ENCODE data around the gene MAMLD1. TPM values are rescaled to one million over a fixed set of nuclear protein-coding genes. Genes with fewer than 3 reads are reported as not detected.

MAMLD1 gene
- total and polyA plus RNA-seq, 4 donors: 1.8 to 8.5 (median 7.7) TPM

DNA sequence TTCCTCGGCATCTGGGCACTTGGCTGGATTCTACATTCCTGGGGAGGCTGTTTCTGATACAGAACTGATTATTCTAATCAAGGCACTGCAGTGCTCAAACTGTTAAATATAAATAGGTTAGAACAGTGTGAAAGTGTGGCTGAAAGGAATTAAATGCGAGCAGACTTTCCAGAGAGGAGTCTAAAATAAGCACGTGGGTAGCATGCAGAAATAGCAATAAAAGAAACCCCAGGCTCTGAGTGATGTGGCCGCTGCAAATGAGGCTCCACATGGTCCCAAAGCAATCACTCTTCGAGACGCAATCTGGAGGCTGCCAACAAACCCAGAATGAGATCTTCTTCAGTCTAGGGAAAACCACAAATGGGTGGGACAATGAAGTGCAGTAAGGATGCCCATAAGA is 174.7 kb downstream of the MAMLD1 start:
- no peaks in the 10 kb centered on the region for H3K9me3 ChIP-seq (ENCODE audit: control insufficient read depth, low read length)
- intact Hi-C loops (cut with DNase I): no loop called here

DNA sequence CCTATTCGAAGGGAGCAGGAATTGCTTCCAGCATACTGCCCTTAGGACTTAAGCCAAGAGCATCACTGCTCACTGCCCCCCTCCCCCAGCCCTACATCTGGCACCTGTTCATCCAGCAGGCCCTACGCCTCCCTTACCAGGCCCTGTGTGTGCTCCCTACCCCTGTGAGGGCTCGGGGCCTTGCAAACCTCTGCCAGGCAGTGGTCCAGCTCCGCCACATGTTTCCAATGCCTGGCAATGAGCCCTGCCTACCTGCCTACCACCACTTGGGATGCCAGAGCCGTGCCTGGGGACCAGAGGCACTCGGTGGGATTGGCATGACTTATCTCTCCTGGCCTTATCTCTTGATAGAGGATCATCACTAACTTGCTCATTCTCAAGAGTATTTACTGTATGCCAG is 177.8 kb downstream of the MAMLD1 start:
- intact Hi-C loops (cut with DNase I): no loop called here
- no peak for DNase-seq
- H3K4me1 ChIP-seq (ENCODE audit: control insufficient read depth in 1 of 2, insufficient read depth in 2 of 2, low read length in 2 of 2): no peaks in the 10 kb centered on the region
- H3K27me3 ChIP-seq (ENCODE audit: control insufficient read depth in 1 of 2, insufficient read depth in 2 of 2, low read length in 1 of 2): no peaks in the 10 kb centered on the region
- H3K4me3 ChIP-seq (ENCODE audit: low read length in 2 of 2): no peak overlapping the region
- WGBS, 2 donors: 60 to 71% methylated on average over 6 of the region's 6 CpGs
- no peak for ATAC-seq (ENCODE audit: low FRiP score)
- H3K27ac ChIP-seq (ENCODE audit: low read depth in 1 of 2, low read length in 2 of 2): no peak overlapping the region
- no peaks in the 10 kb centered on the region for H3K9me3 ChIP-seq (ENCODE audit: control insufficient read depth, low read length)
- H3K36me3 ChIP-seq (ENCODE audit: control insufficient read depth in 1 of 2, insufficient read depth in 2 of 2, low read length in 1 of 2): no peaks in the 10 kb centered on the region

More for the DNA sequence above, 174.7 kb downstream of the MAMLD1 start:
- Histone ChIP-seq H3K36me3 (ENCODE audit: control insufficient read depth in 1 of 2, insufficient read depth in 2 of 2, low read length in 1 of 2) (no peaks in the 10 kb centered on the region), H3K27ac (ENCODE audit: low read depth in 1 of 2, low read length in 2 of 2) (no peak overlapping the region), H3K27me3 (ENCODE audit: control insufficient read depth in 1 of 2, insufficient read depth in 2 of 2, low read length in 1 of 2) (no peaks in the 10 kb centered on the region), H3K4me1 (ENCODE audit: control insufficient read depth in 1 of 2, insufficient read depth in 2 of 2, low read length in 2 of 2) (no peaks in the 10 kb centered on the region), H3K4me3 (ENCODE audit: low read length in 2 of 2) (no peak overlapping the region)
- DNase-seq (no peak), ATAC-seq (ENCODE audit: low FRiP score) (no peak)
- 14 to 31% methylated on average over 6 of the region's 6 CpGs for WGBS, 2 donors

DNA sequence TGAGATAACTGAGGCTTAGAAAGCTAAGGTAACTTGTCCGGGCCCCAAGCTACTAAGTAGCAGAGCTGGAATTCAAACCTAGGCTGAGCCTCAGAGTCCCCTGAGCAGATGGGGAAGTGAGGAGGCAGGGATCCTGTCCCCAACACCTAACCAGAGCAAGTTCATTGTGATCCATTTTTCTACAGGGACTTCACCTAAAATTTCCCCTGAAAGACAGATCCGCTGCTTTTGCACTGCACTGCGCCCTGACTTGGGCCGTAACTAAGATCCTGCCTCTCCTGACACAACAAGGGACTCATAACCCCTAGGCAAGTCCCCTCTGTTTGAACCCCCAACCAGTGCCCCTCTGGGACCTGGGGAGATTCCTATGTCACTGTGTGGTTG is 179.7 kb downstream of the MAMLD1 start:
- Histone ChIP-seq H3K9me3 (ENCODE audit: control insufficient read depth, low read length) (no peaks in the 10 kb centered on the region), H3K4me1 (ENCODE audit: control insufficient read depth in 1 of 2, insufficient read depth in 2 of 2, low read length in 2 of 2) (no peaks in the 10 kb centered on the region), H3K36me3 (ENCODE audit: control insufficient read depth in 1 of 2, insufficient read depth in 2 of 2, low read length in 1 of 2) (no peaks in the 10 kb centered on the region), H3K27ac (ENCODE audit: low read depth in 1 of 2, low read length in 2 of 2) (no peak overlapping the region), H3K4me3 (ENCODE audit: low read length in 2 of 2) (no peak overlapping the region), H3K27me3 (ENCODE audit: control insufficient read depth in 1 of 2, insufficient read depth in 2 of 2, low read length in 1 of 2) (no peaks in the 10 kb centered on the region)
- no peak for ATAC-seq (ENCODE audit: low FRiP score)
- WGBS, 2 donors: 92 to 99% methylated on average over 4 of the region's 4 CpGs
- DNase-seq: no peak
- intact Hi-C loops (cut with DNase I): no loop called here

DNA sequence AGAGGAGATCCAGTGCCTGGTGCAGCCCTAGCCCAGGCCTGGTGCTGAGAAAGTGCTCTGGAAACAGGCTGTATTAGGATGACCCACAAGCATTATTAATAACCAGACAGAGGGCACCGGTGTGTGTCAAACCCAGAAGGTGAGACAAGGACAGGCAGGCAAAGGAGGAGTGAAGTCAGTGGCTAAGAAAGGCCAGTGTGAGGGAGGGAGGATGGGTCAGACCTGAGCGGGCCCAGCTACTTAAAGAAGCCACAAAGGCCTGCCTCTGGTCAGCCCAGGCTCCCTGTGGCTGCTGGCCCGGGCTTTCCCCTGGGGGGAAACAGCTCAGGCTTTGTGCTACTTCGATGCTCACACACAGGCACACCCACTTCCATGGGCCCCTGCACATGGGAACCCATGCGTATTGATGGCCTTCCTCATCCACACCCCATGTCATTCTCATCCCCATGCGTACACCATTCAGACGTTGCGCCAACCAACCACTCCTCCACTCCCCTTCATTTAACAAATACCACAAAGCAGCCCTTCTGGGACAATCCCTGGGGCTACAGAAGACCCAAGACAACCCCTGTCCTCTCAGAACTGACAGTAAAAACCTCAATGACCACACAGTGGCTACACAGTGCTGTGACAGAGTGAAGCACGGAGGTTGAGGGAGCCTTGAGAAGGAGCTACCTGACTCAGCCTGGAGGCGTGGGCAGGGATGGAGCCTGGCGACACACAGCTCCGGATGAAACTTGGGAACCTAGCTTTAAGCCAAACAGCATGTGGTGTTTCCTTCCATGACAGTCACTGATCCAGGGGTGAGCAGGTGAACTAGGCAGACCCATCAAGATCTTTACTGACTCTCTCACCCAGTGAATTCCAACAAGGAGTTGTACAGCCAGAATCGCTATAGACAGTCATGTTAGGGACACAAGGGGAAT is 180.4 kb downstream of the MAMLD1 start:
- H3K9me3 ChIP-seq (ENCODE audit: control insufficient read depth, low read length): no peaks in the 10 kb centered on the region
- intact Hi-C loops (cut with DNase I): no loop called here
- no peak overlapping the region for H3K4me3 ChIP-seq (ENCODE audit: low read length in 2 of 2)
- WGBS, 2 donors: 83 to 90% methylated on average over 13 of the region's 13 CpGs
- no peak for ATAC-seq (ENCODE audit: low FRiP score)
- no peaks in the 10 kb centered on the region for H3K27me3 ChIP-seq (ENCODE audit: control insufficient read depth in 1 of 2, insufficient read depth in 2 of 2, low read length in 1 of 2)
- no peak overlapping the region for H3K27ac ChIP-seq (ENCODE audit: low read depth in 1 of 2, low read length in 2 of 2)
- H3K4me1 ChIP-seq (ENCODE audit: control insufficient read depth in 1 of 2, insufficient read depth in 2 of 2, low read length in 2 of 2): no peaks in the 10 kb centered on the region
- H3K36me3 ChIP-seq (ENCODE audit: control insufficient read depth in 1 of 2, insufficient read depth in 2 of 2, low read length in 1 of 2): no peaks in the 10 kb centered on the region
- no peak for DNase-seq

DNA sequence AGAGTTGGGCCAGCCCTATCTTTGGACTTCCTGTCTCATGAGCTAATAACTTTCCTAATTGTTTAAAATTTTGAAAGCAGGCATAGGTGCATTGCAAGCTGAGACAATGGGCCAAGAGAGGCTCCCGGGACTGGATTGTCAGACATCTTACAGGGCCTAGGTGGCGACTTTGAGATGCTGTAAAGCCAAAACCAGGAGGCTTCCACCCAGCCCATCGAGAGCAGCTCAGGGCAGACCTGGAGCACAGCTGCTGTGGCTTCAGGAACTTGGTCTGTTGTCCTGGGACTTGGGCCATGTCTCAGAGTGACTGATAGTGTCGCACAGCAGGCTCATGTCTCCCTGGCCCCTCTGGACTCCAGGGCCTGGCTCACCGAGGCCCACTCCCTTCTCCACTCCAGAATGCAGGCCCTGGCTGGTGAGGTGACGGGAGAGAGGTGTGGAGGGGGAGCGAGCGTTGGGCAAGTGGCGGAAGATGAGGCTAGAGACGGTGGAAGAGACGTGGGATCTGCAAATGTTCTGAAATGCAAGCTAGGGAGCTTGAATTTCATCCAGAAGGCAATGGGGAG is 181.2 kb downstream of the MAMLD1 start:
- H3K4me1 ChIP-seq (ENCODE audit: control insufficient read depth in 1 of 2, insufficient read depth in 2 of 2, low read length in 2 of 2): no peaks in the 10 kb centered on the region
- no peaks in the 10 kb centered on the region for H3K36me3 ChIP-seq (ENCODE audit: control insufficient read depth in 1 of 2, insufficient read depth in 2 of 2, low read length in 1 of 2)
- H3K4me3 ChIP-seq (ENCODE audit: low read length in 2 of 2): no peak overlapping the region
- no peaks in the 10 kb centered on the region for H3K27me3 ChIP-seq (ENCODE audit: control insufficient read depth in 1 of 2, insufficient read depth in 2 of 2, low read length in 1 of 2)
- H3K9me3 ChIP-seq (ENCODE audit: control insufficient read depth, low read length): no peaks in the 10 kb centered on the region
- intact Hi-C loops (cut with DNase I): no loop called here
- no peak overlapping the region for H3K27ac ChIP-seq (ENCODE audit: low read depth in 1 of 2, low read length in 2 of 2)
- WGBS, 2 donors: 43 to 48% methylated on average over 11 of the region's 11 CpGs
- ATAC-seq (ENCODE audit: low FRiP score) (no peak), DNase-seq (no peak)

DNA sequence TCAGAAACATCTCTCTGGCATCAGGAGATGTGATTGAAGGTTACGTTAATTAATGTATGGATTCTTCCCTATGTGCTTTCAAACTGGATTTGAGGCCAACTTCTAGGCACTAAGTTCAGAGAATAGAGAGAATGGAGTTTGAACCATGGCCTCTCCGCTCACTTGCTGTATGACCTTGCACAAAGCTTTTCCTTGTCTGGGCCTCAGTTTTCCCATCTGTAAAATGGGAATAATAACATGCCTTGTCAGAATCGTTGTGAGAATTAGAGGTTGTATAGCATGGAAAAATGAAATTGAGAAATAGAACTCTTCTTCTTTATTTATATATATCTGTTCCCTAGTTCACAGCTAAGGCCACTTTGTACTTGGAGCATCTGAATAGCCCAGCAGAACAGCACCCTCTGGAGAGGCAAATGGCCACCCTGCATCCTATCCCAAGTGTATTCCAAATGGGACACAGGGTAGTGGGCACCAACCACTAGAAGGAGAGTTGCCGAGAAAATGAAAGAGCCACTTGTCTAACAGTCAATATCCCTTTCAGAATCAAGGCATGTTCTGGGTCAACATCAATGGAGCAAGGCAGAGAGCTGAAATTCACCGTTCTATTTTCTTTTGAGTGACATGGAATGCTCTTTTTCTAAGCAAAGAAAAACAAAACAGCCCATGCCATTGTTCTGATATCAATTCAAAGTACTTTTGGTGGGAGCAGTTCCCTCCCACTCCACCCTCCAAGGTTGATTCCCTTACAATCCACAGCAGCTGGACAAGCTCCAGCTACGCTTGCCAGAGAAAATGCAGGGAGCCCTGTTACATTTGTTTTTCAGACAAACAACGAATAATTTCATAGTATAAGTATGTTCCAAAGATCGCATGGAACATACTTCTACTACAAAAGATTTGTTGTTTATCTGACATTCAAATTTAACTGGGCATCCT is 182.0 kb downstream of the MAMLD1 start:
- H3K36me3 ChIP-seq (ENCODE audit: control insufficient read depth in 1 of 2, insufficient read depth in 2 of 2, low read length in 1 of 2): no peaks in the 10 kb centered on the region
- no peak overlapping the region for H3K27ac ChIP-seq (ENCODE audit: low read depth in 1 of 2, low read length in 2 of 2)
- H3K27me3 ChIP-seq (ENCODE audit: control insufficient read depth in 1 of 2, insufficient read depth in 2 of 2, low read length in 1 of 2): no peaks in the 10 kb centered on the region
- H3K4me3 ChIP-seq (ENCODE audit: low read length in 2 of 2): no peak overlapping the region
- no peaks in the 10 kb centered on the region for H3K4me1 ChIP-seq (ENCODE audit: control insufficient read depth in 1 of 2, insufficient read depth in 2 of 2, low read length in 2 of 2)
- no peaks in the 10 kb centered on the region for H3K9me3 ChIP-seq (ENCODE audit: control insufficient read depth, low read length)
- intact Hi-C loops (cut with DNase I): no loop called here
- DNase-seq (no peak), ATAC-seq (ENCODE audit: low FRiP score) (no peak)
- WGBS, 2 donors: 53 to 56% methylated on average over 8 of the region's 8 CpGs

DNA sequence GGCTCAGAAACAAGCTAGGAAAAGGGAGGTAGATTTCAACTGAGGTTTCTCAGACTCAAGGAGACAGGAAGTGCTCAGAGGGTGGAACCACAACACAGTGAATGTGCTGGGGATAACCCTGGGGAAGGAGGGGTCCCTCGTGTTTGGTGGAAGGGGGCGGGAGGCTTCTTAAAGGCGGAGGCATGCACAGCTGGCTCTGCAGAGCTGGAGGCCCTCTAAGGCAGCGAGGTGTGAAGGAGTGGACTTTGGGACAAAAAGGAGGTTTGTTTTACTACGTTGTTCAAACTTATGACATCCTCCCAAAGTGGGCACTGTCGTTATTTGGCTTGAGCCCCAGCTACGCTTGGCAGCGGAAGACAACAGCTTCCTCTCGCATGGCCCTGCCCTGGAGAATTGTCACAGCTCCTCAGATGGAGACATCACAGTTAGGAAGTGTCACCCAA is 183.6 kb downstream of the MAMLD1 start:
- no peak for DNase-seq
- no peaks in the 10 kb centered on the region for H3K4me1 ChIP-seq (ENCODE audit: control insufficient read depth in 1 of 2, insufficient read depth in 2 of 2, low read length in 2 of 2)
- intact Hi-C loops (cut with DNase I): no loop called here
- H3K36me3 ChIP-seq (ENCODE audit: control insufficient read depth in 1 of 2, insufficient read depth in 2 of 2, low read length in 1 of 2): no peaks in the 10 kb centered on the region
- H3K9me3 ChIP-seq (ENCODE audit: control insufficient read depth, low read length): no peaks in the 10 kb centered on the region
- H3K27me3 ChIP-seq (ENCODE audit: control insufficient read depth in 1 of 2, insufficient read depth in 2 of 2, low read length in 1 of 2): no peaks in the 10 kb centered on the region
- 38 to 48% methylated on average over 9 of the region's 9 CpGs for WGBS, 2 donors
- H3K27ac ChIP-seq (ENCODE audit: low read depth in 1 of 2, low read length in 2 of 2): peak overlapping the region in 1 of 2 donors; percentile 62
- no peak for ATAC-seq (ENCODE audit: low FRiP score)
- H3K4me3 ChIP-seq (ENCODE audit: low read length in 2 of 2): no peak overlapping the region

DNA sequence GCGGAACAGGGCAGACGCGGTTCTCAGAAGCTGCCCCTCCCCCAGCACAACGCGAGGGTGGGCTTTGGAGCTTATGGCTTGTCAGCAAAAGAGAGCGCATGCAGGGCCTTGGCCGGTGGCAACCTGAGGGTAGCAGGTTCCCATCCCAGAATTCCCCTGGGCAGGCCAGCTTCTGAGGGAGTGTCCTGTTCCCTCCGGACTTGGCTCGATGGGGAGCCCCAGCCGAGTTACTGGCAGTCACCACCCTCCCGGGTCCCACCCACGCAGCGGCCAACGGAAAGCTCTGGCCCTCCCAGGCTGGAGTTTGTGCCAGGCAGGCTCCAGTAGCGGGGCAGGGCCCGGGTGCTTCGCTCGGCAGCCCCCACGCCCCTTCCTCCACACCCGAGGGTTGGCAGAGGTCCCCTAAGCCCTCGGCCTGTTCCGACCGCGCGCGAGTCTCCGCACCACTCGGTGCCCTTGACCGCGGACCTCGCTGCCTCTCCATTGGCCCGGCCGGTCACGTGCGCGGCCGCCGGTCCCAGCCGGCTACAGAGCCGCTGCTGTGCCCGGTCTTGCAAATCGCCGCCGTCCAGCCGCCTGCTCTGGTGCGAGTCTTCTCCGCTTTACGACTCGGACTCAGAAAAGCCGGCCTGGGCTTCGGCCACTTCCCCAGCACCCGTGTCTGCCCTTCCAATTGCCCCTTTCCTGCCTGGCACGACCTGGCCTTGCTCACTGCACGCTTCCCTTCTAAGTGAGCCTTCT is 184.4 kb downstream of the MAMLD1 start:
- Histone ChIP-seq H3K27ac (ENCODE audit: low read depth in 1 of 2, low read length in 2 of 2) (peak overlapping the region in 1 of 2 donors; percentile 94), H3K36me3 (ENCODE audit: control insufficient read depth in 1 of 2, insufficient read depth in 2 of 2, low read length in 1 of 2) (no peaks in the 10 kb centered on the region), H3K4me3 (ENCODE audit: low read length in 2 of 2) (no peak overlapping the region), H3K9me3 (ENCODE audit: control insufficient read depth, low read length) (no peaks in the 10 kb centered on the region), H3K4me1 (ENCODE audit: control insufficient read depth in 1 of 2, insufficient read depth in 2 of 2, low read length in 2 of 2) (no peaks in the 10 kb centered on the region), H3K27me3 (ENCODE audit: control insufficient read depth in 1 of 2, insufficient read depth in 2 of 2, low read length in 1 of 2) (no peaks in the 10 kb centered on the region)
- WGBS, 2 donors: 5 to 38% methylated on average over 38 to 54 of the region's 54 CpGs
- intact Hi-C loops (cut with DNase I): no loop called here
- ATAC-seq (ENCODE audit: low FRiP score) (peak; percentile 91), DNase-seq (peak; percentile 88 to 91)

Measured in aorta (tissue), 5 donors.